ENCODE measurements around the gene UCP1.
A peak's percentile ranks its signal among the peaks of the same experiment; 100 is the strongest.
"Not testable (repeated sequence)": the region's sequence is repeated elsewhere in the genome, so short reads cannot be mapped to it uniquely, and the experiment has no call there.

The UCP1 gene

GRCh38 chr4:140533951-140534480, 34.7 kb downstream of the UCP1 start:
- no peak for DNase-seq (ENCODE audit: low spot score)

DNA sequence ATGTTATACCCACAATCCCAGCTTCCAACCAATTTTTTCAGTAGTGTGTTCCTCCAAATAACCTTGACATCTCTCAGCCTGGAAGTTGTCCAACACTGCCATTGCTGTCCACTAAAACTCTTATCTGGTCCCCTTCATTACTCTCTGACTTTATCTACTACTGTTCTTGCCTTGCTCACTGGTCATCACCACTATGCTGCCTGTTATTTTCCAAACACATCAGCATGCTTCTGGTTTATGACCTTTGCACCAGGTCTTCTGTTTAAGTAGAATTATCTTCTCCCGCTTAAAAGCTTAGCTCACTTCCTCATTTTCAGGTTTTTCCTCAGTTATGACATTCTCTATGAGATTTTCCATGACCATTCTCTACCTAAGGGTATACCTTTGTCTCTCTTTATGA, 39.3 kb downstream of the UCP1 start:
- no peak for DNase-seq (ENCODE audit: low spot score)

DNA sequence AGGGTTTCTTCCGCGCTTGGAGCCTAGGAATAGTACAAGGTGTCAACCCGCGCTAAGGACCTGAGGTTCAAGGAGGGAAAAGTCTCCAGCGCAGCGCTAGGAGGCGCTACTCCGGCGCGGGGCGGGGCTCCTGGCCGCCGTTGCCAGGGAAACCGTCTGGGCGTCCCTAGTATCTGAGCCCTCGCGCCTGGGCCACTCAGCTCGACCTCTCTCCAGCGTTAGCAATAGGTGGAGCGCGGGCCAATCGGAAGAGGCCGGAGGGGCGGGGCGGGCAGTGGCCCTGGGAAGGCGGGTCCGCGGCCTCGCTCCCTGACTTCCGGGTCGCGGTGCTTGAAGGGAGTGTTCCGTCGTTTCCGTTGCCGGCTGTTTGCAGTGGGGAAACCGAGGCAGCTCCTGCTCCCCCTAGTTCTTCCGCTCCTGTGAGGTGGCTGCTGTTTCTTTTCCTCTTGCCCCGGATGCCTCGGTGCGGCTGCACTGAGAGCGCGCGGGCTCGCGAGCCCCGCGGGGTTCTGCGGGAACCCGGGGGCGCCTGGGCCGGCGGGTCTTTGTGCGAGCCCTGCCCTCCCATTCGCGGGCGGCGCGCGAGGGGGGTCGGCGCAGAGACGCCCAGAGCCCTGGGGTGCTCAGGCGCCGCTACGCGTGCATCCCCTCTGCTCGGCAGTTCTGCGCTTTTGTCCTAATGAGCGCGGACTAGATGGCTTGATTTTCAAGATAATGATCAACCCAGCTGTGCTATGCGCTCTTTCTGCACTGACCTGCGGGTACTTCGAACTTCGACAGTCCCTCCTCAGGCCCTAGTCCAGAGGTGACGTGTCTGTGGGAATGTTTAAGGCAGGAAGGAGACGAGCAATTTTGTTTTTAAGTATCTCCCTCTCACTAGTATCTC, 44.7 kb downstream of the UCP1 start, which contains the start of gene ELMOD2:
Gene ELMOD2, plus strand, starts transcription at position 312 of the 886 bp plus-strand sequence. CDS start 1,261 bp downstream, outside the sequence.
- peak; percentile 98 for DNase-seq (ENCODE audit: low spot score)

GRCh38 chr4:140523370-140523856, 45.3 kb downstream of the UCP1 start:
- DNase-seq (ENCODE audit: low spot score) = no peak

GRCh38 chr4:140515423-140515822, 53.3 kb downstream of the UCP1 start:
- DNase-seq (ENCODE audit: low spot score) = no peak

DNA sequence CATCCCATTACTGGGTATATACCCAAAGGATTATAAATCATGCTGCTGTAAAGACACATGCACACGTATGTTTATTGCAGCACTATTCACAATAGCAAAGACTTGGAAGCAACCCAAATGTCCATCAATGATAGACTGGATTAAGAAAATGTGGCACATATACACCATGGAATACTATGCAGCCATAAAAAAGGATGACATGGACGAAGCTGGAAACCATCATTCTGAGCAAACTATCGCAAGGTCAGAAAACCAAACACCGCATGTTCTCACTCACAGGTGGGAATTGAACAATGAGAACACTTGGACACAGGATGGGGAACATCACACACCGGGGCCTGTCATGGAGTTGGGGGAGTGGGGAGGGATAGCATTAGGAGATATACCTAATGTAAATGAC, 55.0 kb downstream of the UCP1 start:
- not testable (repeated sequence) for DNase-seq (ENCODE audit: low spot score)
